ENCODE results near the gene KRTAP4-9. TPM values are rescaled to one million over a fixed set of nuclear protein-coding genes. Genes with fewer than 3 reads are reported as not detected.
"Not testable (repeated sequence)": the region's sequence is repeated elsewhere in the genome, so short reads cannot be mapped to it uniquely, and the experiment has no call there.

KRTAP4-9 gene
- total RNA-seq, 1 experiment from 2014 or later: not detected

DNA sequence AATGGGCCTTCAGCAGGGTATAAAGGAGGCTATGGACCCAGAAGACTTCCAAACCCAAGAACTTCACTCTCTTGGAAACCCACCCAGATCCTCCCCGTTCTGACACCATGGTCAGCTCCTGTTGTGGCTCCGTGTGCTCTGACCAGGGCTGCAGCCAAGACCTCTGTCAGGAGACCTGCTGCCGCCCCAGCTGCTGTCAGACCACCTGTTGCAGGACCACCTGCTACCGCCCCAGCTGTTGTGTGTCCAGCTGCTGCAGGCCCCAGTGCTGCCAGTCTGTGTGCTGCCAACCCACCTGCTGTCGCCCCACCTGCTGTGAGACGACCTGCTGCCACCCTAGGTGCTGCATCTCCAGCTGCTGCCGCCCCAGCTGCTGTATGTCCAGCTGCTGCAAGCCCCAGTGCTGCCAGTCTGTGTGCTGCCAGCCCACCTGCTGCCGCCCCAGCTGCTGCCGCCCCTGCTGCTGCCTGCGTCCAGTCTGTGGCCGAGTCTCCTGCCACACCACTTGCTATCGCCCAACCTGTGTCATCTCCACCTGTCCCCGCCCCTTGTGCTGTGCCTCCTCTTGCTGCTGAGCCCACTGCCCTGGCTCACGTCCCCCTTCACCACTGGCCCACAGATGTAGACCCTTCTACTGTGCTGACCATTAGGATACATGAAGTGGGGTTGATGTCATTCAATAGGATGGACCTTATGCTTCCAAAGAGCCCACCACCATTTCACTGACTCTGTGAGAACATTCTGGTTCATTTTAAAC, 20.9 kb upstream of the KRTAP4-9 start, which contains the start of gene KRTAP4-7:
Gene KRTAP4-7, plus strand, starts transcription at position 51 of the 757 bp plus-strand sequence. Its CDS starts 57 bp downstream, at position 108.
- DNase-seq (ENCODE audit: low read depth, low spot score); in situ Hi-C loops (cut with HindIII; ENCODE audit: low pct_unique_long_range_greater_than_20kb, low sequenced_read_pairs): not testable (repeated sequence)

DNA sequence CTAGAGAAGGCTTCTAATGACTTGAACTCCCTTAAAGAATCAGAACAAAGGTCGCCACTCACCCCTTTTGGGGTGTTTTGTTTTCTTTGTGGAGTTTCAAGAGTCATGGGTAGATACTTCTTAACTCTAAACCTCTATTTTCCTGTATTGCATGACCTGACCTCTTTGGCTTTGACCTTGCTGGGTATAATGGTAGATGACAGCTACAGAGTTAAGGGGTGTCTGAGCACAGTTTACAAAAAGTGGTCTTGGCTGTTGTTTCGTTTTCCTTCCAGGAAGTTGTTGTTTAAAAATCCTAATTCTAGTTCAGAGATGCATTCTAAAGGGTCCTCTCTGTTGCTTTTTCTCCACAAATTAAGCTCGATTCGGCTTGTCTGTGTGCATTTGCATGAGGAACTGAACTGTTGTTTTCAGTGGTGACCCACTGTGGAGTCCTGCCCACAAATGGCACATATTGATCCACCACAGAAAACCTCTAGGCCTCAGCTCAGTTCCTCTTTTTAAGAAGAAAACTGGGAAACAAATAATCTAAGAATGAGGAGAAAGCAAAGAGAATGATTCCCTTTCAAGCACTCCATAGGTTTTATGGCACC, 16.3 kb upstream of the KRTAP4-9 start:
- in situ Hi-C loops (cut with HindIII; ENCODE audit: low pct_unique_long_range_greater_than_20kb, low sequenced_read_pairs); DNase-seq (ENCODE audit: low read depth, low spot score): not testable (repeated sequence)

GRCh38 chr17:41096055-41096454, 9.1 kb upstream of the KRTAP4-9 start:
- no peak for DNase-seq (ENCODE audit: low read depth, low spot score)
- in situ Hi-C loops (cut with HindIII; ENCODE audit: low pct_unique_long_range_greater_than_20kb, low sequenced_read_pairs): no loop called here

- in situ Hi-C loops (cut with HindIII; ENCODE audit: low pct_unique_long_range_greater_than_20kb, low sequenced_read_pairs): no loop called here
- no peak for DNase-seq (ENCODE audit: low read depth, low spot score)
Measured at GRCh38 chr17:41098042-41098441, 7.1 kb upstream of the KRTAP4-9 start, which contains the start of gene KRTAP4-8. Gene KRTAP4-8, minus strand, starts transcription at chr17:41098142. Its CDS starts 58 bp downstream, at chr17:41098084.

- in situ Hi-C loops (cut with HindIII; ENCODE audit: low pct_unique_long_range_greater_than_20kb, low sequenced_read_pairs): no loop called here
- DNase-seq (ENCODE audit: low read depth, low spot score): no peak
Measured at GRCh38 chr17:41098481-41098880, 6.7 kb upstream of the KRTAP4-9 start.

DNA sequence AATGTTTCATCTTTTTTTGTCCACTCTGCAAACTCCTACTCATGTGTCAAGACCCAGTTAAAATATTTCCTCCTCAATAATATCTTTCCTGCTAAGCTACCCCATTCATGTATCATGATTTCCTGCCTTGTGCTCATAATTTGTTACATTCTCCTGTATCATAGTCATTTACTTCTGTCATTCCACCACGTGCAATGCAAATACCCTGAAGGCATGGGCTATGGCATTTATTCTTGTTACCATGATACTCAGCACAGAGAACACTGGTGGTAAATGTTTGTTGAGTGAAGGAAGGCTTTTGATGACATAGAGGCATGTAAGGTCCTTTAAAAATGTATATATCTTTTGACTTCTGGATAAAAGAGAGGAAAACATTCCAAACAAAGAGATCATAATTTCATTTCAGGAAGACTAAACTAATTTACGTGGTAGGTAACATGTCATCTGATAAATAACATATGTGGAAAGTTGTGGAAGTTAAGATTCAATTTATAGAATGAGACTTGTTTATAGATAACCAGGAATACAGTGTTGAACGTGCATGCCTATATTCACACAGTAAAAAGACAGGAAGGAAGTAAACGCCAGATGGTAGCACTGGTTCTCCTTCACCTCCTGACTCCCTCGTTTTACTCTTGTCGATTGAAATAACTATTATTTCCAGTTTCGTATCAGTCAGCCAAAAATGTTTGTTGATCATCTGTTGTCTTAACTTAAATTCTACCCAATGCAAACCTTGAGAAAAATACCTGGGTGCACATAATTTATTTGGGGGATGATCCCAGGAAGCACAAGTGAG, 5.3 kb upstream of the KRTAP4-9 start:
- DNase-seq (ENCODE audit: low read depth, low spot score): peak; percentile 55
- in situ Hi-C loops (cut with HindIII; ENCODE audit: low pct_unique_long_range_greater_than_20kb, low sequenced_read_pairs): not testable (repeated sequence)

- in situ Hi-C loops (cut with HindIII; ENCODE audit: low pct_unique_long_range_greater_than_20kb, low sequenced_read_pairs): no loop called here
- no peak for DNase-seq (ENCODE audit: low read depth, low spot score)
Measured at GRCh38 chr17:41101586-41102259, 3.5 kb upstream of the KRTAP4-9 start, which contains the start of gene KRTAP4-16. Gene KRTAP4-16, minus strand, starts transcription at chr17:41102209. Its CDS starts 0 bp downstream, at chr17:41102209.

DNA sequence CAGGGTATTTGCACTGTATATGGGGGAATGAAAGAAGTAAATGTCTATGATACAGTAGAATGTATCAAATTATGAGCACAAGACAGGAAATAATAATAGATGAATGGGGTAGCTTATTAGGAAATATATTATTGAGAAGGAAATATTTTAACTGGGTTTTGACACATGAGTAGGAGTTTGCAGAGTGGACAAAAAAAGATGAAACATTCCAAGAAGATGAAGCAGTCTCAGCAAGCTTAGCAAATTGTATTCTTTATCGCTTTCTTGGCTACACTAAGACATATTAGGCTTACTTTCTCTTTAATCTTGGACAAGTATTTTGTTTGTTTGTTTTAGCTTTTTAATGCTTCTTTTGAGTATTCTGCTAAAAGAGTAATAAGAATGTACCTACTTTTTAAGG, 1.3 kb upstream of the KRTAP4-9 start:
- no peak for DNase-seq (ENCODE audit: low read depth, low spot score)
- in situ Hi-C loops (cut with HindIII; ENCODE audit: low pct_unique_long_range_greater_than_20kb, low sequenced_read_pairs): no loop called here

DNA sequence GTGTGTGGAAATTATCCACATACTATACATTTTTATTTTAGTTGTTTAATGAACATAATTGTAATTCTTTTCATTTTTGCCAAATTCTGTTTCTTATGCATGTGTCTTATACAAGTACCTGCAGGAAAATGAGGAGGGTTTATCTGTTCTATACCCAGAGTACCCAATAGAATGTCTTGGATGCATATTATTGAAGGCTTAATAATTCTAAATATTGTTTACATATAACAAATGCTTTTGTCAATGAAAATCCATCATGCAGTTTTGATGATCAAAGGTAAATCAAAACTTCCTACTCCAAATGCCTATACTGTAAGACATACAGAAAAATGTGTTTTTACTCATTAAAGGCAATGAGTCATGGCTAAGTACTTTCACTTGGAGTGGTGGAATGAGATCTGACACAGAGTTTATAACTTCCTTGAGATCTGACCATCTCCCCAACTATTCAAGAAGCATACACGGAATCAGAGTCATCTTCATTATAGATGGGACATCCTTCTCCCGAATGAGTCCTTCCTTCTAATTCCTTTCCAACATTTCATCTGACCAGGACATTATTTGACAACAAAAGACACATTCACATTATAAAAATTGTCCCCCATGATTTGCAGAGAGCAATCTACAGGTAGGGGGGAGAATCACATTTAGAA, 677 bp upstream of the KRTAP4-9 start:
- DNase-seq (ENCODE audit: low read depth, low spot score); in situ Hi-C loops (cut with HindIII; ENCODE audit: low pct_unique_long_range_greater_than_20kb, low sequenced_read_pairs): not testable (repeated sequence)

GRCh38 chr17:41107941-41108450, 2.8 kb downstream of the KRTAP4-9 start:
- in situ Hi-C loops (cut with HindIII; ENCODE audit: low pct_unique_long_range_greater_than_20kb, low sequenced_read_pairs): no loop called here
- no peak for DNase-seq (ENCODE audit: low read depth, low spot score)

DNA sequence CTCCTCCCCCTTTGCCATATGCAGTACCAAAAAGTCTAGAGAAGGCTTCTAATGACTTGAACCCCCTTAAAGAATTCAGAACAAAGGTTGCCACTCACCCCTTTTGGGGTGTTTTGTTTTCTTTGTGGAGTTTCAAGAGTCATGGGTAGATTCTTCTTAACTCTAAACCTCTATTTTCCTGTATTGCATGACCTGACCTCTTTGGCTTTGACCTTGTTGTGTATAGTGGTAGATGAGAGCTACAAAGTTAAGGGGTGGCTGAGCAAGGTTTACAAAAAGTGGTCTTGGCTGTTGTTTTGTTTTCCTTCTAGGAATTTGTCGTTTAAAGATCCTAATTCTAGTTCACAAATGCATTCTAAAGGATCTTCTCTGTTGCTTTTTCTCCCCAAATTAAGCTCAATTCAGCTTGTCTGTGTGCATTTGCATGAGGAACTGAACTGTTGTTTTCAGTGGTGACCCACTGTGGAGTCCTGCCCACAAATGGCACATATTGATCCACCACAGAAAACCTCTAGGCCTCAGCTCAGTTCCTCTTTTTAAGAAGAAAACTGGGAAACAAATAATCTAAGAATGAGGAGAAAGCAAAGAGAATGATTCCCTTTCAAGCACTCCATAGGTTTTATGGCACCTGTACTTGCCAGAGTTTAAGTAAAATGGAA, 3.7 kb downstream of the KRTAP4-9 start:
- DNase-seq (ENCODE audit: low read depth, low spot score); in situ Hi-C loops (cut with HindIII; ENCODE audit: low pct_unique_long_range_greater_than_20kb, low sequenced_read_pairs): not testable (repeated sequence)

GRCh38 chr17:41111151-41111885, 6.1 kb downstream of the KRTAP4-9 start:
- in situ Hi-C loops (cut with HindIII; ENCODE audit: low pct_unique_long_range_greater_than_20kb, low sequenced_read_pairs): no loop called here
- no peak for DNase-seq (ENCODE audit: low read depth, low spot score)

- peak; percentile 5 for DNase-seq (ENCODE audit: low read depth, low spot score)
- in situ Hi-C loops (cut with HindIII; ENCODE audit: low pct_unique_long_range_greater_than_20kb, low sequenced_read_pairs): no loop called here
Measured at GRCh38 chr17:41116297-41116696, 11.1 kb downstream of the KRTAP4-9 start.

DNA sequence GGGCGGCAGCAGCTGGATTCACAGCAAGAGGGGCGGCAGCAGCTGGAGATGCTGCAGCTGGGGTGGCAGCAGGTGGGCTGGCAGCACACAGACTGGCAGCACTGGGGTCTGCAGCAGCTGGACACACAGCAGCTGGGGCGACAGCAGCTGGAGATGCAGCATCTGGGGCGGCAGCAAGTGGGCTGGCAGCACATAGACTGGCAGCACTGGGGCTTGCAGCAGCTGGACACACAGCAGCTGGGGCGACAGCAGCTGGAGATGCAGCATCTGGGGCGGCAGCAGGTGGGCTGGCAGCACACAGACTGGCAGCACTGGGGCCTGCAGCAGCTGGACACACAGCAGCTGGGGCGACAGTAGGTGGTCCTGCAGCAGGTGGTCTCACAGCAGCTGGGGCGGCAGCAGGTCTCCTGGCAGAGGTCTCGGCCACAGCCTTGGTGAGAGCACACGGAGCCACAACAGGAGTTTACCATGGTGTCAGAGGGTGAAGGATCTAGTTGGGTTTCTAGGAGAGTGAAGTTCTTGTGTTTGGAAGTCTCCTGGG, 12.7 kb downstream of the KRTAP4-9 start, which contains the start of gene KRTAP4-11:
Gene KRTAP4-11, minus strand, starts transcription at position 528 of the 541 bp plus-strand sequence. Its CDS starts 58 bp downstream, at position 470.
- in situ Hi-C loops (cut with HindIII; ENCODE audit: low pct_unique_long_range_greater_than_20kb, low sequenced_read_pairs): not testable (repeated sequence)

DNA sequence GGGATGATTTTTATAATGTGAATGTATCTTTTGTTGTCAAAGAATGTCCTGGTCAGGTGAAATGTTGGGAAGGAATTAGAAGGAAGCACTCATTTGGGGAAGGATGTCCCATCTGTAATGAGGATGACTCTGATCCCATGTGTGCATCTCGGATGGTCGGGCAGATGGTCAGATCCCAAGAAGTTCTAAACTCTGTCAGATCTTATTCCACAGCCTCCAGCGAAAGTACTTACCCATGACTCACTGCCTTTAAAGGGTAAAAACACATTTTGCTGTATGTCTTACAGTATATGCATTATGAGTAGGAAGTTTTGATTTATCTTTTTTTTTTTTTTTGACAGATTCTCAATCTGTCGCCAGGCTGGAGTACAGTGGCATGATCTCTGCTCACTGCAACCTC, 13.5 kb downstream of the KRTAP4-9 start:
- DNase-seq (ENCODE audit: low read depth, low spot score): peak; percentile 11
- in situ Hi-C loops (cut with HindIII; ENCODE audit: low pct_unique_long_range_greater_than_20kb, low sequenced_read_pairs): no loop called here

More for the DNA sequence above, 12.7 kb downstream of the KRTAP4-9 start, which contains the start of gene KRTAP4-11:
- not testable (repeated sequence) for DNase-seq (ENCODE audit: low read depth, low spot score)
